GM19468 (cell line): ENCODE results near the gene KRTAP17-1.
A peak's percentile ranks its signal among the peaks of the same experiment; 100 is the strongest.
"Not testable (repeated sequence)": the region's sequence is repeated elsewhere in the genome, so short reads cannot be mapped to it uniquely, and the experiment has no call there.

ENCODE experiments used
- ATAC-seq: cut with Tn5 transposase; IDR thresholded peaks from one replicate; pipeline ENCODE4 v1.9.1; 2021; ENCODE audit warnings: mild to moderate bottlenecking, moderate library complexity, moderate number of reproducible peaks; ENCODE audit not compliant: unreplicated experiment; ENCODE audit errors: extremely low read depth

The KRTAP17-1 gene

DNA sequence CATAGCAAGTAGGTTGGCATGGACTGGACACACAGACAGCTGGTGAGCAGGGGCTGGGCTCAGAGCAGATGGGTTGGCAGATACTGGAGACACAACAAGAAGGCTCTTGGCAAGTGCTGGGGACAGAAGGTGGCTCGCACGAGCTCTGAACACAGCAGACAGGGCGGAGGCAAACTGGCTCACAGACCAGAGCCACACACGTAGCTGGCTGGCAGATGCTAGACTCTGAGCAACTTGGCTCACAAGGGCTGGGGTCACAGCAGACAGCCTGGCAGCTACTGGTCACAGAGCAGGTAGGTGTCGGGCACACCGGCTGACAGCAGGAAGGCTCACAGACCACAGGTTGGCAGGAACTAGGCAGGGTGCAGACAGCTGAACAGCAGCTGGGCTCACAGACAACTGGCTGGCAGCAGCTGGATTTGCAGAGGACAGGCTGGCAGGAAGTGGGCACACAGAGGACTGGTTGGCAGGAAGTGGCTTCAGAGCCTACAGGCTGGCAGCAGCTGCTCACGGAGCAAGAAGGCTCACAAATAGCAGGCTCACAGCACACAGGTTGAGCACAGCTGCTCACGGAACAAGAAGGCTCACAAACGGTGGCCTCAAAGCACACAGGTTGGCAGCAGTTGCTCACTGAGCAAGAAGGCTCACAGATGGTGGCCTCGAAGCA, 7.1 kb downstream of the KRTAP17-1 start:
- ATAC-seq = peak; percentile 42

DNA sequence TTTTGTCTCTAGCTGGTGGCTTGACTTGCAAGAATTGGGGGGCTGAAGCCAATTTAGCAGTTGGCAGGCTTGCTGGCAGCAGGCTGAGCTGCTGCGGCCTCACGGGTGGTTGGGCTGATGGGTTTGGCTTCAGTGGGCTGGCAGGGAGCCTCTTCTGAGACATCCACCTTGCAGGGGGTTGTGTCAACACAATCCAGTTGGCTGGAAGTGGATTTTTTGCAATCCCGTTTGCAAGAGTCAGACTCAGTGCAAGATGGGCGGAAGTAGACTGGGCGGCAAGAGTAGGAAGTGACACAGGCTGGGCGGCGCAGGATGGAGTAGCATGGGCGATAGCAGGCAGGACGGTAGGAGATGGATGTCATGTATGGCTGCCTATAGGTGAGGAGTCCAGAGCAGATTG, 7.9 kb downstream of the KRTAP17-1 start:
- ATAC-seq = no peak

GRCh38 chr17:41304091-41304490, 11.4 kb downstream of the KRTAP17-1 start:
- no peak for ATAC-seq

DNA sequence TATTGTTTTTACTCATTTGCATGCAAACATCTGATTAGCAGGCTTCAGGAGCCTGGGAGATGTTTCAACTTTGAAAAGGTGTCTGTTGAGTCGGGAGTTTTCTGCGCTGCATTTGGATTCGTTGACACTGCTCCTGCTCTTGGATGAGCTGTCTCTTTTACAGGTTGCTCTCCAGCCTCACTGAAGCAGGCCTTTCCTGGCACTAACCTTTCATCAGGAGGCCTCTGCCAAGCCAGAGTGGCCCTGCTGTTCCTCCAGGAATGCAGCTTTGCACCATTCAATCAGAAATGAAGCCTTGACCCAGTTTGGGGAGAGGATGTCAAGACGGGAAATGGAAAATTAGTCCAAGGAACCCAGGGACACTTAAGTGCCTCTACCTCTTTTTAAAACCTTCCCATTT, 12.5 kb downstream of the KRTAP17-1 start:
- no peak for ATAC-seq

GRCh38 chr17:41301916-41302901, 13.3 kb downstream of the KRTAP17-1 start, which contains the start of gene KRTAP29-1:
TSS of gene KRTAP29-1 (minus strand) at chr17:41302851. CDS start at chr17:41302851, 0 bp downstream.
- no peak for ATAC-seq

GRCh38 chr17:41301204-41301790, 14.2 kb downstream of the KRTAP17-1 start:
- ATAC-seq = no peak

DNA sequence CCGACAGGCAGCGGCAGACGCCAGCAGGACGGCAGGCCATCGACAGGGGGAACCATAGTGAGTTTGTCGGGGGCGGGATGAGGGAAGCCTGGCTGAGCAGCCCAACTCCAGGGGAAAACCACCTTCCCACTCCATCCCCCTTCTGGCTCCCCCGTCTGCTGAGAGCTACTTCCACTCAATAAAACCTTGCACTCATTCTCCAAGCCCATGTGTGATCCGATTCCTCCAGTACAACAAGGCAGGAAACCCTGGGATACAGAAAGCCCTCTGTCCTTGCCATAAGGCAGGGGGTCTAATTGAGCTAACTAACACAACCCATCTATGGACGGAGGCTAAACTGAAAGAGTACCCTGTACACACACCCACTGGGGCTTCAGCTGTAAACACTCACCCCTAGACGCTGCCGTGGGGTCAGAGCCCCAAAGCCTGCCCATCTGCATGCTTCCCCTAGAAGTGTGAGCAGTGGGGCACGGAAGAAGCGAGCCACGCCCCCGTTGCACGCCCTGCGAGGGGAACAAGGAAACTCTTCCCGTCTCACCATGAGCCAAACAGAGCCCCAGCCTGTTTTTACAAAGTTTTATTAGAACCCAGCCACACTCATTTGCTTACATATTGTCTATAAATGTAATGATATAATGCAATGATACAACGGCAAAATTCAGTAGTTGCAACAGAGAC, 16.9 kb downstream of the KRTAP17-1 start:
- ATAC-seq = no peak

DNA sequence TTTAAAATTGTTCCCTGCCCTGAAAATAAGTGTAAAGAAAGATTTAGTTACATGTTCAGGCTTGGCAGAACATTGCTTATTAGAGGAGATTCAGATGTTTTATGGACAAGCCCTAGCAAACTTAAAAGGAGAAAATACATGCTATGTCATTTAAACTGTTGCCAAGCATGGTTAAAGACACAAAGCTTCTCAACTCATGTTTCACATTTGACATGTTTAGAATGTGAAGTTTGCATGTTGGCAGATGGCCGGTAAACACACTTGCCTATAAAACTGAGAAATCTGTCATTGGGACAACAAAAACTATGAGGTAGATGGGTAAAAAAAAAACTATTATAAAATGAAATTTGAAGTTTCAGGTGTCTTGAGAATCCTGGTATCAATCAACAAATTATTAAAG, 18.7 kb downstream of the KRTAP17-1 start:
- ATAC-seq = no peak

GRCh38 chr17:41294016-41294415, 21.5 kb downstream of the KRTAP17-1 start:
- no peak for ATAC-seq

GRCh38 chr17:41287050-41287449, 28.5 kb downstream of the KRTAP17-1 start:
- no peak for ATAC-seq

- no peak for ATAC-seq
Measured at GRCh38 chr17:41284546-41284945, 31.0 kb downstream of the KRTAP17-1 start.

GRCh38 chr17:41284043-41284442, 31.5 kb downstream of the KRTAP17-1 start:
- no peak for ATAC-seq

DNA sequence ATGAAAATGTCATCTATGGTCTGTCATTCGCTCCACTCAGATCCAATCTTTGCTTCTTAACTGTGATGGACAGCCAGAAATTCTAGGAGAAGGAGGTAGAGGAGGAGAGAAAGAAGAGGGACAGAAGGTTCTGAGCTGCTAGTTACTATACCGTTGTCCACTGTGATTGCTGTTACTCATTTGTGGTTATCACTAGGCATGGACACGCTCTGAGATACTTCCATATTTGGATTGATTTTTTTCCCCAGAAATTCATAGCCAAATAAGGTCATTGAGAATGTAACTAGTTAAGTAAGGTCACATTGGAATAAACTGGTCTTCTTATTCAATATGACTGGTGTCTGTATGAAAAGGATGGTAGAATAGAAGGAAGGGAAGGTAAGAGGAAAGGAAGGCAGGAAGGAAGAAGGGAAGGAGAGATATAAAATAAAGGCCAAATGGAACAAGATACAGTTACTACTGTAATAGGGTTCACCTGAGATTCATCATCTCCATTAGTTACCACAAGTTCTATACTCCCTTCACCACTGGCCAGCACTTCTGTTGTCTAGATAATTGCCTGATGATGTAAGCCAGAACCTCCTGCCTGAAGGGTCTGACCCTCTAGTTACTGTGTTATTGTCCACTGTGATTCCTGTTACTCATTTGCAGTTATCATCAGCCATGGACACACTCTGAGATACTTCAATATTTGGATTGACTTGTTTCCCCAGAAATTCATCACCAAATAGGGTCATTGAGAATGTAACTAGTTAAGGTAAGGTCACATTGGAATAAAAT, 37.1 kb downstream of the KRTAP17-1 start:
- no peak for ATAC-seq

- not testable (repeated sequence) for ATAC-seq
Measured at GRCh38 chr17:41275648-41276190, 39.8 kb downstream of the KRTAP17-1 start, which contains the start of gene KRTAP9-7. TSS of gene KRTAP9-7 (plus strand) at chr17:41275698. CDS start at chr17:41275698, 0 bp downstream.

DNA sequence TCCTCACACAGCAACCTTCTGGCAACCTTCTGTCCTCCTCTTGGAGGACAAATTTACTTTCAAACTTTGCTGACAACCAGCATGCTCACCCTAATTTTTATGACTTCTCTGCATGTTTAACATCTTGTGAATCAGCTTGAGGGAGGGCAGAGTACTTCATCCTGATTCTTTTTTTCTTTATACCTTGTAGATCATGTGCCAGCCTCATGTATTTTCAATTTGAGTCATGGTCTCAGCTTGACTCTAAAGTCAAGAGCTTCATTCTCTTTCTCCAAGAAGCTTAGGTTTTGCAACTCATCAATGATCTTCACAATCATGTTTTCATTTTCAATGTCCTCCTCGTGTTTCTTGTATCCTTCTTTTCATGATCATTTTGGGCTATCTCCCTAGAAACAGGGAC, 43.7 kb downstream of the KRTAP17-1 start:
- no peak for ATAC-seq

- ATAC-seq = not testable (repeated sequence)
Measured at GRCh38 chr17:41271323-41271722, 44.2 kb downstream of the KRTAP17-1 start.

- ATAC-seq = no peak
Measured at GRCh38 chr17:41267711-41268110, 47.8 kb downstream of the KRTAP17-1 start.

- no peak for ATAC-seq
Measured at GRCh38 chr17:41265078-41265477, 50.4 kb downstream of the KRTAP17-1 start, which contains the start of gene KRTAP9-6. TSS of gene KRTAP9-6 (plus strand) at chr17:41265378. CDS start at chr17:41265378, 0 bp downstream.
